ENCODE results near the gene GTPBP3. TPM values are rescaled to one million over a fixed set of nuclear protein-coding genes. Genes with fewer than 3 reads are reported as not detected.

GTPBP3 gene
- total RNA-seq, 1 donor from 2014 or later: 48.4 TPM

DNA sequence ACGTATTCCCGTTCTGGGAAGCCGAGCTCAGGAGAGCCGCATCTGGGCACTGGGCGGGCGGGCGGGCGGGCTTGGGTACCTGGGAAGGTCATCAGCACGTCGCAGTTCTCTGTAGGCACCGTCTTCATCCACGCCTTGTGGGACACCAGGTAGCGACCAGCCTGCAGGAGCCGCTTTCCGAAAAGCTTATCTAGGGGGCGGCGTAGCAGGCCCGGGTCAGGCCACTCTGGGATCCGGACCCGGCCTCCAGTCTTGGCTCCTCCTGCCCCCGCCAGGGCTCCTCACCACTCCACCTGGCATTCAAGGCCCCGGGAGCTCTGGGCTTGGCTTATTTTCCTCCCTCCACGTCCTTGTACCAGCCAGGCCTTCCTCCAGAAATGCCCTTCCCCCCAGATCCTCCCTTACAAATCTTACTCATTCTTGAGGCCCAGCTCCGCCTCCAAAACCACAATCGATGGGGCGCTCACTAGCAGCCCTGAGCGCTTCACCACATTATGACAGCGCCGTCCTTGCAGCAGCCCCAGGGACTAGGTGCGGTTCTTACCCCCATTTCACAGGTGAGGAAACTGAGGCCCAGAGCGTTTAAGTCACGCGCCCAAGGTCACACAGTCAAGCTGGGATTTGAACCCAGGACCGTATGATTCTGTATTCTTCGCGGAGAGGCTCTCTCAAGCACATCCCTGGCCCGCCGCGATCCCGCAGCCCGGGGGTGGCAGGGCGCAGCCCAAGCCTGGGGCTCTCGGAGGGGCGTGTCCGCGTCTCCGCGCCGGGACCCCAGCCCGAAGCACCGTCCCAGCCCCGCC is 3.5 kb upstream of the GTPBP3 start:
- FAIRE-seq (no peak), DNase-seq (ENCODE audit: low read depth) (peak; percentile 74)
- Histone ChIP-seq H3K36me3 (ENCODE audit: control insufficient read depth, insufficient read depth, low read length) (peaks cover 2% of the 10 kb centered on the region), H3K4me3 (ENCODE audit: low read depth, low read length) (peak overlapping the region; percentile 65), H3K27me3 (ENCODE audit: control insufficient read depth, insufficient read depth, low read length) (peaks cover 9% of the 10 kb centered on the region)
- TF ChIP-seq, protein P1, sequence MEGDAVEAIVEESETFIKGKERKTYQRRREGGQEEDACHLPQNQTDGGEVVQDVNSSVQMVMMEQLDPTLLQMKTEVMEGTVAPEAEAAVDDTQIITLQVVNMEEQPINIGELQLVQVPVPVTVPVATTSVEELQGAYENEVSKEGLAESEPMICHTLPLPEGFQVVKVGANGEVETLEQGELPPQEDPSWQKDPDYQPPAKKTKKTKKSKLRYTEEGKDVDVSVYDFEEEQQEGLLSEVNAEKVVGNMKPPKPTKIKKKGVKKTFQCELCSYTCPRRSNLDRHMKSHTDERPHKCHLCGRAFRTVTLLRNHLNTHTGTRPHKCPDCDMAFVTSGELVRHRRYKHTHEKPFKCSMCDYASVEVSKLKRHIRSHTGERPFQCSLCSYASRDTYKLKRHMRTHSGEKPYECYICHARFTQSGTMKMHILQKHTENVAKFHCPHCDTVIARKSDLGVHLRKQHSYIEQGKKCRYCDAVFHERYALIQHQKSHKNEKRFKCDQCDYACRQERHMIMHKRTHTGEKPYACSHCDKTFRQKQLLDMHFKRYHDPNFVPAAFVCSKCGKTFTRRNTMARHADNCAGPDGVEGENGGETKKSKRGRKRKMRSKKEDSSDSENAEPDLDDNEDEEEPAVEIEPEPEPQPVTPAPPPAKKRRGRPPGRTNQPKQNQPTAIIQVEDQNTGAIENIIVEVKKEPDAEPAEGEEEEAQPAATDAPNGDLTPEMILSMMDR (IDR thresholded peaks at IDR 0.05; ENCODE audit: insufficient read depth, low read length, severe bottlenecking): no peak

DNA sequence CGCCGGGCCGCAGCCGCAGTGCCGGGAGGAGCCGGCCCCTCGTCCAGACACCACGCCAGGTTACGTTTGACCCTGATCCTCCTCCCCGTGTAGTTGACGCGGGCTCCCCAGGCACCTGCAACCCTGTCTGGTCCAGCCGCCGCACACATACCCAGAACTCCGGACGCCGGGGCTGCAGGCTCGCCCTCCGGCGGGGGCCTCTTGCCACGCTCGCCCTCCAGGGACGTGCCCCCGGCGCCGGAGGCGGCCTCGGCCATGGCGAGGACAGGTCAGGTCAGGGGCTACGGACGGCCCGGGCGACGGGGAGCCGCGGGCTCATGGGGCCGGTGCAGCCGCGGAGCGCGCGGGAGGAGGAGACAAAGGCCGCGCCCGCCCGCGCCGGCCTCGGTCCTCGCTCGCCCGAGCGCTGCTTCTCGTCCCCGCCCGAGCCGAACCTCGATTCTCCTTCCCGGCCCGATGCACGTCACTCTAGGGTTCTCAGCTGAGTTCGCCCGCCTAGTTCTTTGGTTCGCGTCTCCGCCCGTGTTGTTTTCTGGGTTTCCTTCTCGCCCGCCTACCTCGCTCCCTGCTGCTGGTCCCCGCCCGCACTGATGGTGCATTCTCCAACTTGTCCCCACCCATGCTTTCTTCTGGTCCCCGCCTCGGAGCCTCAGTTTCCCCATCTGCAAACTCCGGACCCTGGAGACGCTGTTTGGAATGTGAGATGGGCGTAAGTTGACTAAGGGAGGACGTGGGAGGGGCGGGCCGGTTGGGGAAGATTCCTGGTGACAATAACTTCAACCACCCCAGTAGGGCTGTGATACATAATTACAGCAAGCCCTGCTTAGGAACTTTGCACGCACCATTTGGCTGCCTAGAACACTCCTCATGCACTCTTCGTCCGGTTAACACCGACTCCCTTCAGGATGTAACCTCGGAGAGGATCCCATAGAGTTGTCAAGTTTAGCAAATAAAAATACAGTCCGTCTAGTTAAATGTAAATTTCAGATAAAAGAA is 2.6 kb upstream of the GTPBP3 start, which contains the start of gene ANO8:
ANO8 (minus strand) TSS at position 442 of the 996 bp plus-strand sequence; CDS start at position 257, 185 bp downstream.
- H3K4me3 ChIP-seq (ENCODE audit: low read depth, low read length): peak within 1 kb of the TSS; percentile 65
- TF ChIP-seq, protein P1 (IDR thresholded peaks at IDR 0.05; ENCODE audit: insufficient read depth, low read length, severe bottlenecking): no peak
- DNase-seq (ENCODE audit: low read depth) (peak; percentile 88), FAIRE-seq (no peak)
- peaks cover 6% of the 10 kb centered on the region for H3K36me3 ChIP-seq (ENCODE audit: control insufficient read depth, insufficient read depth, low read length)
- H3K27me3 ChIP-seq (ENCODE audit: control insufficient read depth, insufficient read depth, low read length): peaks cover 5% of the 10 kb centered on the region

DNA sequence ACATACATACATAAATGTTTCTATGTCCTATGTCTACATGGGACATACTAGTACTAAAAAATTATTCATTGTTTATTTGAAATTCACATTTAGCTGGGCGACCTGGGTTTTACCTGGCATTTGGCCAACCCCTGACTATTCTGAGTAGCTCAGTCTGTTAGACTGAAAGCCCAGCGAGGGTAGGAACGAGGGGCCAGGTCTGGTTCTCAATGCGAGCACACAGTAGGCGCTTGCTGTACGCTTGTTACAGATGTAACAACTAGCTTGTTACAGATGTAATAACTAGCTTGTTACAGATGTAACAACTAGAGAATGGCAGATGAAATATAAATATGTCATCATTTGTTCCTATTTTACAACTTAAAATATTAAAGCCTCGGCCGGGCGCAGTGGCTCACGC is 1.8 kb upstream of the GTPBP3 start:
- Histone ChIP-seq H3K4me3 (ENCODE audit: low read depth, low read length) (no peak overlapping the region), H3K36me3 (ENCODE audit: control insufficient read depth, insufficient read depth, low read length) (peaks cover 6% of the 10 kb centered on the region), H3K27me3 (ENCODE audit: control insufficient read depth, insufficient read depth, low read length) (peaks cover under 1% of the 10 kb centered on the region)
- no peak for DNase-seq (ENCODE audit: low read depth)
- no peak for FAIRE-seq
- TF ChIP-seq, protein P1 (IDR thresholded peaks at IDR 0.05; ENCODE audit: insufficient read depth, low read length, severe bottlenecking): no peak

DNA sequence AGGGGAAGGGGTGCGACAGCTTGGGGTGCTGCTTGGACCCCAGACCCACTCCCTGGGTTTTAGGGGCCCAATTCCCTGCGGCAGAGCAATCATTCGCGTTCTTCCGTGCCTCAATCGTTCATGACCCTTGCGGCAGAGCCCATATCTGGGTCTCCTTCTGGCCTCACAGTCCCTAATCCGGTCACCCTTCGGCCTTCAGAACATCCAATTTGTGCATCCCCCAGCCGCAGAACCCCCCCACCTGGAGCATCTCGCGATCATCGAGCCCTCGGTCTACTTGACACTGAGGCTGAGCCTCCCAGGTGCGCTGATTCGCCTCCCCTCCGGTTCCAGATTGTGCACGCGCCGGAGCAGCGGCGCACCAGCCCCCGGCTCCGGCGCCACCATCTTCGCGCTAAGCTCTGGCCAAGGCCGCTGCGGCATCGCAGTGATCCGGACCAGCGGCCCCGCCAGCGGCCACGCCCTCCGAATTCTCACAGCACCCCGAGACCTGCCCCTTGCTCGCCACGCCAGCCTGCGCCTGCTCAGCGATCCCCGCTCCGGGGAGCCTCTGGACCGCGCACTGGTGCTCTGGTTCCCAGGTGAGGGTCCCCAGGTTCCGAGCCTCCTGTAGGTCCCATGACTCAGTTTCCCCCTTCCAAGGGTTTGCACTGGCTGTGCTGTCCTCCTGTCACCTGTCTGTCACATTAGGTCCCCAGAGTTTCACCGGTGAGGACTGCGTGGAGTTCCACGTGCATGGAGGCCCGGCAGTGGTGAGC is 501 bp downstream of the GTPBP3 start:
- TF ChIP-seq, protein P1 (IDR thresholded peaks at IDR 0.05; ENCODE audit: insufficient read depth, low read length, severe bottlenecking): no peak
- Histone ChIP-seq H3K27me3 (ENCODE audit: control insufficient read depth, insufficient read depth, low read length) (no peaks in the 10 kb centered on the region), H3K36me3 (ENCODE audit: control insufficient read depth, insufficient read depth, low read length) (peaks cover 8% of the 10 kb centered on the region), H3K4me3 (ENCODE audit: low read depth, low read length) (peak overlapping the region; percentile 56)
- DNase-seq (ENCODE audit: low read depth) (peak; percentile 4), FAIRE-seq (no peak)

DNA sequence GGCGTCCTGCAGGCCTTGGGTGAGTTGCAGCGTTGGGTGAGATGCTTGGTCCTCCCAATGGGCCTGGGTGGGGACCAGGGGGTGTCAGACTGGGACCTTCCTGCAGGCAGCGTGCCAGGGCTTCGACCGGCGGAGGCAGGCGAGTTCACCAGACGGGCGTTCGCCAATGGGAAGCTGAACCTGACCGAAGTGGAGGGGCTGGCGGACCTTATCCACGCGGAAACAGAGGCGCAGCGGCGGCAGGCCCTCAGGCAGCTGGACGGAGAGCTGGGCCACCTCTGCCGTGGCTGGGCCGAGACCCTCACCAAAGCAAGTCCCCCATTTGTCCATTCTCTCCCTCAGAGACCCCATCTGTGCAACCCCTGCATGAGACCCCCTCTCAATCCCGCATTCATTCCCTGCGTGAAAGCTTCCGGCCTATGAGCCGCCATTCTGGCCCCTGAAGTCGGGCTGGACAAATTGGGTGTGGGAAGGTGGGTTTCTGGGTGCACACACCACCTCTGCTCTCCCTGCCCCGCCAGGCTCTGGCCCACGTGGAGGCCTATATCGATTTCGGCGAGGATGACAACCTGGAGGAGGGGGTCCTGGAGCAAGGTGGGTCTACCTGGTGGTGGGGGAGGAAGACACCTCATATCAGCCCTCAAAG is 1.2 kb downstream of the GTPBP3 start:
- DNase-seq (ENCODE audit: low read depth) (no peak), FAIRE-seq (no peak)
- peak overlapping the region; percentile 56 for H3K4me3 ChIP-seq (ENCODE audit: low read depth, low read length)
- H3K36me3 ChIP-seq (ENCODE audit: control insufficient read depth, insufficient read depth, low read length): peaks cover 8% of the 10 kb centered on the region
- TF ChIP-seq, protein P1 (IDR thresholded peaks at IDR 0.05; ENCODE audit: insufficient read depth, low read length, severe bottlenecking): no peak
- H3K27me3 ChIP-seq (ENCODE audit: control insufficient read depth, insufficient read depth, low read length): no peaks in the 10 kb centered on the region

Data from bronchial epithelial cell (primary cell).